Heart right ventricle (tissue), 16 donors: ENCODE data around the gene PIAS4. TPM values are rescaled to one million over a fixed set of nuclear protein-coding genes. Genes with fewer than 3 reads are reported as not detected.
A peak's percentile ranks its signal among the peaks of the same experiment; 100 is the strongest.

Experiments
- ATAC-seq, 8 donors: fragments of 200-7000 bp; cut with Tn5 transposase; one replicate each; pipeline ENCODE4 v1.9.1; 2020; ENCODE audit warnings: mild to moderate bottlenecking in 8 of 8, moderate library complexity in 8 of 8, moderate number of reproducible peaks in 1 of 8
- DNase-seq, 2 donors: peaks; one replicate each; pipeline ENCODE4 v3.0.0-alpha.2; 2020
- H3K27ac ChIP-seq, 10 donors: fragments of 200-600 bp; sonication (generic) in 2 of 10; one replicate each; pipeline versions ENCODE4 v1.5.0 to v1.8.0; 2020 to 2022; ENCODE audit warnings: mild to moderate bottlenecking in 3 of 10
- H3K27me3 ChIP-seq, 7 donors: fragments of 200-600 bp; one replicate each; pipeline ENCODE4 v1.8.0; 2021 to 2022; ENCODE audit warnings: mild to moderate bottlenecking in 2 of 7
- H3K36me3 ChIP-seq, 9 donors: fragments of 200-600 bp; sonication (generic) in 1 of 9; one replicate each; pipeline versions ENCODE4 v1.5.0 to v1.8.0; 2020 to 2022; ENCODE audit warnings: mild to moderate bottlenecking in 2 of 9
- H3K4me1 ChIP-seq, 9 donors: fragments of 200-600 bp; sonication (generic) in 1 of 9; one replicate each; pipeline versions ENCODE4 v1.5.0 to v1.8.0; 2020 to 2022; ENCODE audit warnings: mild to moderate bottlenecking in 4 of 9
- H3K4me3 ChIP-seq, 10 donors: fragments of 200-600 bp; sonication (generic) in 2 of 10; one replicate each; pipeline versions ENCODE4 v1.5.0 to v1.8.0; 2020 to 2022; ENCODE audit warnings: mild to moderate bottlenecking in 7 of 10, moderate library complexity in 2 of 10
- H3K9me3 ChIP-seq, 11 donors: fragments of 200-600 bp in 10 of 11; sonication (generic) in 2 of 11; one replicate each; pipeline versions ENCODE4 v1.5.0 to v1.8.0; 2013 to 2022; ENCODE audit warnings: mild to moderate bottlenecking in 2 of 11, control low read depth in 1 of 11, moderate library complexity in 1 of 11
- CTCF ChIP-seq, 9 donors: fragments of 200-600 bp; sonication (generic) in 2 of 9; IDR thresholded peaks; one replicate each; pipeline versions ENCODE4 v1.5.0 to v1.8.0; 2021 to 2022; ENCODE audit warnings: antibody characterized with exemption in 9 of 9, mild to moderate bottlenecking in 5 of 9, moderate library complexity in 1 of 9
- WGBS, 2 donors: extraction: QIAGEN DNeasy Blood & Tissue Kit; methylation state at CpG; one replicate each; pipeline ENCODE4 v1.1.7; 2013; ENCODE audit warnings: inconsistent platforms in 1 of 2; 5-methylcytosine and 5-hydroxymethylcytosine counted together
- intact Hi-C, 10 donors: fragments of 100-400 bp; cut with DNase I; formaldehyde crosslinking; loops; one replicate each; pipeline versions ENCODE4 v1.11.1 to v1.14.2; 2022
- long read RNA-seq, 3 donors: library from polyadenylated mRNA; unstranded; transcript quantifications; one replicate each; pipeline ENCODE4 v2.0.0, GENCODE V29; 2020 to 2021
- polyA plus RNA-seq, 2 donors: library from polyadenylated mRNA; stranded (reverse); fragments of 200-250 nt; gene quantifications; one replicate each; pipeline ENCODE4 v1.2.3, GENCODE V29; 2013
- total RNA-seq, 10 donors: library from RNA; stranded (reverse); fragmentation: NEBNext Ultra II Directional in 3 of 10; extraction: Animal tissue kit (Norgen Biotek cat#: 25700) in 3 of 10; gene quantifications; one replicate each; pipeline versions ENCODE4 v1.2.1 to v1.2.4, GENCODE V29; 2021 to 2023
- donor health status: Arrhythmogenic right ventricular cardiomyopathy.
- donor health status: ischemic (EF 13 %, LVEDD 7.1; RV severe dilation, severe dysfunction).
- donor health status: healthy with polysubstance abuse.
- donor health status: DM: no; HTN: yes; CAD: no.
- donor health status: DM: no; HTN: no; CAD: no.
- donor health status: ischemic (EF 25% LVEDD 6.9; RV normal size, moderate dysfunction).
- donor health status: ischemic (EF 25% LVEDD 5.7; RV mildly dilated, moderate dysfunction).
- donor health status: healthy.
- donor health status: DM: yes; HTN: yes; CAD: no.
- donor health status: Ischemic cardiomyopathy.
- donor health status: ischemic (EF 35%, LVEDD 5.7; RV mildly dilated, moderate dysfunction).
- donor health status: nonischemic (EF 11% LVEDD 7.7; RV severe dilation, severe dysfunction).
- donor health status: DM: yes; HTN: yes; CAD: no.
- donor health status: PGD.
- donor health status: ischemic (EF 29% LVEDD 5.4; RV normal size, mild dysfunction).
- donor health status: nonischemic (EF 23%, LVEDD 6.1; RV moderate dilation, normal function).

The PIAS4 gene
- 10 to 100 TPM; 11.5 to 22.8 (median 14.3) TPM for total RNA-seq
- 10 to 100 TPM in 1 of 2 donors, 1 to 10 TPM in 1; 8.5 to 10.5 TPM for polyA plus RNA-seq
- long read RNA-seq, donor 1, transcript PIAS4-201 (11 exons, 3,159 nt) = major isoform, 18 of 27 reads
- long read RNA-seq, donor 1, partial matches to known transcripts = 7 of 27 reads
- long read RNA-seq, donor 1, other reads (novel, unspliced or antisense) = 2 of 27 reads
- long read RNA-seq, donor 2, transcript PIAS4-201 (11 exons, 3,159 nt) = major isoform, 7 of 11 reads
- long read RNA-seq, donor 2, partial matches to known transcripts = 3 of 11 reads
- long read RNA-seq, donor 2, other reads (novel, unspliced or antisense) = 1 of 11 reads
- long read RNA-seq, donor 3, transcript PIAS4-201 (11 exons, 3,159 nt) = major isoform, 64 of 85 reads
- long read RNA-seq, donor 3, partial matches to known transcripts = 19 of 85 reads
- long read RNA-seq, donor 3, other reads (novel, unspliced or antisense) = 2 of 85 reads

GRCh38 chr19:4007021-4007835 lies at the start of gene PIAS4:
Gene PIAS4, plus strand, starts transcription at chr19:4007736. Its CDS starts 25 bp downstream, at chr19:4007761.
- Histone ChIP-seq H3K9me3 (no peaks in the 10 kb centered on the region), H3K4me1 (peaks cover 31 to 47% (median 41%) of the 10 kb centered on the region in 9 donors), H3K27ac (peak within 1 kb of the TSS; percentile 81 to 95 (median 90)), H3K4me3 (peak within 1 kb of the TSS; percentile 76 to 99 (median 90)), H3K27me3 (no peaks in the 10 kb centered on the region), H3K36me3 (peaks cover 0 to 17% (median 0%) of the 10 kb centered on the region in 9 donors)
- ATAC-seq (peak; percentile 94 to 97 (median 96)), DNase-seq (peak; percentile 95 to 97)
- WGBS, 2 donors = 0% methylated on average over 42 to 91 of the region's 91 CpGs
- intact Hi-C loops = loop anchor here in 3 of 10 donors (5.0 to 10.0 kb wide), 3 partner anchors 58 to 115 kb away; partner anchors contain the start of genes ZBTB7A (in 2 of the 3) and MAP2K2 (in 1 of the 3)
- TF ChIP-seq CTCF (IDR thresholded peaks at IDR 0.05) = peak in 2 of 9 donors; percentile 8 to 13

- Histone ChIP-seq H3K4me3 (no peak overlapping the region), H3K27ac (peak overlapping the region in 1 of 10 donors; percentile 13), H3K4me1 (peaks cover 0 to 21% (median 6%) of the 10 kb centered on the region in 9 donors), H3K36me3 (peaks cover 16 to 89% (median 48%) of the 10 kb centered on the region in 9 donors), H3K9me3 (no peaks in the 10 kb centered on the region), H3K27me3 (no peaks in the 10 kb centered on the region)
- ATAC-seq (peak in 3 of 8 donors; percentile 2 to 11 (median 5)), DNase-seq (no peak)
- no peak for TF ChIP-seq CTCF (IDR thresholded peaks at IDR 0.05)
- intact Hi-C loops = loop anchor here in 1 of 10 donors (10.0 kb wide), 1 partner anchor 194 kb away; the partner anchor contains the start of genes APBA3 and MRPL54
- 95 to 96% methylated on average over 80 to 86 of the region's 86 CpGs for WGBS, 2 donors
Observed at GRCh38 chr19:3958836-3959765, 48.4 kb upstream of the PIAS4 start.

GRCh38 chr19:3959766-3960131 lies 47.8 kb upstream of the PIAS4 start:
- Histone ChIP-seq H3K27me3 (no peaks in the 10 kb centered on the region), H3K36me3 (peaks cover 16 to 96% (median 53%) of the 10 kb centered on the region in 9 donors), H3K4me3 (no peak overlapping the region), H3K9me3 (no peaks in the 10 kb centered on the region), H3K4me1 (peaks cover 0 to 17% (median 4%) of the 10 kb centered on the region in 9 donors), H3K27ac (no peak overlapping the region)
- 92 to 94% methylated on average over 15 of the region's 15 CpGs for WGBS, 2 donors
- DNase-seq = no peak
- ATAC-seq = peak in 1 of 8 donors; percentile 7
- TF ChIP-seq CTCF (IDR thresholded peaks at IDR 0.05) = no peak
- intact Hi-C loops = loop anchor here in 1 of 10 donors (10.0 kb wide), 1 partner anchor 195 kb away; the partner anchor contains the start of genes APBA3 and MRPL54
